GM12872 (cell line): ENCODE results near the gene TSPAN9.

Experiments used
- CTCF ChIP-seq: IDR thresholded peaks from 3 replicates; pipeline ENCODE4 v1.5.1; 2011; ENCODE audit warnings: low read depth, mild to moderate bottlenecking, low read length, moderate library complexity; ENCODE audit not compliant: insufficient read depth

The TSPAN9 gene

GRCh38 chr12:3130057-3130830, 53.1 kb downstream of the TSPAN9 start:
- no peak for TF ChIP-seq CTCF

GRCh38 chr12:3131129-3131528, 54.0 kb downstream of the TSPAN9 start:
- no peak for TF ChIP-seq CTCF

GRCh38 chr12:3132636-3133404, 55.6 kb downstream of the TSPAN9 start:
- no peak for TF ChIP-seq CTCF

- no peak for TF ChIP-seq CTCF
These were observed 56.2 kb downstream of the TSPAN9 start for GRCh38 chr12:3133405-3133783.

GRCh38 chr12:3134126-3134525, 56.9 kb downstream of the TSPAN9 start:
- no peak for TF ChIP-seq CTCF

GRCh38 chr12:3134526-3135135, 57.5 kb downstream of the TSPAN9 start:
- no peak for TF ChIP-seq CTCF
